HG03064 (cell line): ENCODE data around the gene ADGRG3.

Experiments used
- ATAC-seq: cut with Tn5 transposase; IDR thresholded peaks from one replicate; pipeline ENCODE4 v1.9.1; 2021; ENCODE audit warnings: low read depth; ENCODE audit not compliant: unreplicated experiment

ADGRG3 gene

GRCh38 chr16:57645169-57645568 lies 22.9 kb upstream of the ADGRG3 start:
- no peak for ATAC-seq

- no peak for ATAC-seq
These were observed 22.3 kb upstream of the ADGRG3 start for GRCh38 chr16:57645691-57646387.

DNA sequence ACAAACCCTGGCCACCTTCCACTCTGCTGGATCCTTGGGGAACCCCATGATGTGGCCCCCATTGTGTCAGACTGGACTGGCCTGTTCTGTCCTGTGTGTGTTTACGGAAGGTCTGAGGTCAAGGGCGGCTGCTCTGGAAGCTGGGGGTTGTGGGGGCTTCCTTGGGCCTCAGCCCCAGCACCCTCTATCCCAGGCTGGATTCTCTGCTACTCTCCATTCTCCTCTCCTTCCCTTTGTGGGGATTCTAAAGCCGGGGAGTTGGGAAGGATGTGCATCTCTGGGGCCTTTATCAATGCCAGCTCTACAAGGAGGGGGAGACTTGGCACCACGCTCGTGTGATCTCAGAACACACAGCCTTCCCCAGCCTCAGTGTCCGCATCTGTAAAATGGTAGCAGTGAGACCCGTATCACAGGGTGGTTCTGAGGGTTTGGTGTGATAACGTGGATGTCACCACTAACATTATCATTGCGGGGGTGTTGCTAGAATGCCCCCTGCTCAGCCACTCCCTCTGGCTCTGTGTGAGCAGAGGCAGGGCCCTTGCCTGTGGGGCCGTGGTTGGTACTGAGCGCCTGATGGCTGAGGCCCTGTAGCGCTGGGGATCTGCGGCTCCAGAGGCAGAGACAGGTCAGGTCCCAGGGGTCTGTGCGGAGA lies 21.6 kb upstream of the ADGRG3 start:
- no peak for ATAC-seq

DNA sequence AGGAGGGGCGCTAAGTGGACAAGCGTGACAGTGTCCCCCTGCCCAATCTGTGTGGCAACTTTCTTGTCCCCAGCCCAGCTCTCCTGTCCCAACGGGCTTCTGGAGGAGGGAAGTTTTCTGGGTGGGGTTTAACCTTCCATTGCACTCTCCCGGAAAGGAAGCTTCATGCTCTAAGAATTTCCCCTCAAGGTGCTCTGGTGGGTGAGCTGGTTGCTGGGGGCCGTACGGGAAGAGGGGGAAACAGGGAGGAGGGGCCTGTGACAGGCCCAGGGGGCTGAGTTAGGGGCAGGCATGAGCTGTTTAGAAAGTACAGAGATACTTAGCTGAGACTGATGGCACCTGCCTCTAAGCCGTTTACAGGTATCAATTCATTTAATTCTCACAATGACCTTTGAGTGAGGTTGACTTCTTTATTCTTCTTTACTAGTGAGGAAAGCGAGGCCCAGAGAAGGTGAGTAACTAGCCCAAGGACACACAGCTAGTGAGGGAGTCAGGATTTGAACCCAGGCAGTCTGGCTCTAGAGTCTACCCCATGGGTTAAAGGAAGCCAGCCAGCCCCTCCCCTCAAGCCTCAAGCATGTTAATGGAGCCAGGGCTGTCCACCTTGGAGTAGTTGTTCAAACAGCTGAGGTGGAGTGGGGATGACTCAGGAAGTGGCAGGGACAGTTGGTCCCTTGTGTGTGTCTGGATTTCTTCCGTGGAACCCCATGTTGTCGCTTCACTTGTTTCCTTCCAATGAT lies 20.8 kb upstream of the ADGRG3 start:
- no peak for ATAC-seq

GRCh38 chr16:57648125-57648524 lies 20.0 kb upstream of the ADGRG3 start:
- ATAC-seq, result no peak

GRCh38 chr16:57648581-57649442 lies 19.3 kb upstream of the ADGRG3 start:
- no peak for ATAC-seq

DNA sequence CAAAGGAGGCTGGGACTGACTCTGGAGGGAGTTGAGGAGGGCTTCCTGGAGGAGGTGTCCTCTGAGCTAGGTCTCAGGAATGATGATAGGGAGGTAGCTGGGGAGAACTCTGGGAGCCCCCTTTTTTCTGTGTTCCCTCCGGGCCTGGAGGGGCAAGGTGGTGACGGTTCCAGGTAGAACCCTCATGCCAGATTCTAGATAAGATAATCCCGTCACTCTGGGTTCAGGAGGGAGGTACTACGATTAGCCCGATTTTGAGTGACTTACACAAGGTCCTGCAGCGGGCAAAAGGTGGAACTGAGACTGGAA lies 18.7 kb upstream of the ADGRG3 start:
- no peak for ATAC-seq

- no peak for ATAC-seq
These were observed 18.3 kb upstream of the ADGRG3 start for GRCh38 chr16:57649846-57650245.

DNA sequence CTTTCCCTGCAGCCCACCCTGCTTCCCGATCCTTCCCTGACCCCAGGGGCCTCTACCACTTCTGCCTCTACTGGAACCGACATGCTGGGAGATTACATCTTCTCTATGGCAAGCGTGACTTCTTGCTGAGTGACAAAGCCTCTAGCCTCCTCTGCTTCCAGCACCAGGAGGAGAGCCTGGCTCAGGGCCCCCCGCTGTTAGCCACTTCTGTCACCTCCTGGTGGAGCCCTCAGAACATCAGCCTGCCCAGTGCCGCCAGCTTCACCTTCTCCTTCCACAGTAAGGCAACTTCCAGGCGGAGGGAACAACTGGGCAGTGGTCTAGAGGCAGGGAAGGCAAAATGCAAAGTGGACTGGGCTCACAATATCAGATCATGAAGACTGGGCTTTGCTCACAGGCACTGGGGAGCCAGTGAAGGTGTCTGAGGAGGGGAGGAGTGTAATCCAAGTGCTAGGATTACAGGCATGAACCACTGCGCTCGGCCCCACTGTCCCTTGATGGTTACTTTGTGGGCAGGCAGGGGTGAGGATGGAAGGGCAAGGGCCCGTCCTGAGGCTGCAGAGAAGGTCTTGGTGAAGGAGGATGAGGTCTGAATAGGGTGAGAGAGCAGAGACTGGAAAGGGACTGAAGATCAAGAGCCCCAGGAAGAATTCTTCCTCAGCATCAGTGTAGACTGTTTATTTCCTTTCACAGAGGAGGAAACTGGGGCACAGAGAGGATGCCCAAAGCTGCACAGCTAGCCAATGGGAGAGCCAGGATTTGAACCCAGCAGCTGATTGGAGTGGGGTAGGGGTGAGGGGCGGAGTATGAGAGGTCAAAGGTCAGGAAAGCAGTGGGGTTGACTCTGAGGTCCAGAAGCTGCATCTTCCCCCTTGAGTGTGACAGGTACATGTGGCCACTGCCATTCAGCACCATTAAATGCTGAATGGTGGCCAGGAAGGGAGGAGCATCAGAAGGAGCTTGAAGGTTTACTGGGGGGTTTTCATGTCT lies 16.5 kb upstream of the ADGRG3 start:
- ATAC-seq, result no peak

DNA sequence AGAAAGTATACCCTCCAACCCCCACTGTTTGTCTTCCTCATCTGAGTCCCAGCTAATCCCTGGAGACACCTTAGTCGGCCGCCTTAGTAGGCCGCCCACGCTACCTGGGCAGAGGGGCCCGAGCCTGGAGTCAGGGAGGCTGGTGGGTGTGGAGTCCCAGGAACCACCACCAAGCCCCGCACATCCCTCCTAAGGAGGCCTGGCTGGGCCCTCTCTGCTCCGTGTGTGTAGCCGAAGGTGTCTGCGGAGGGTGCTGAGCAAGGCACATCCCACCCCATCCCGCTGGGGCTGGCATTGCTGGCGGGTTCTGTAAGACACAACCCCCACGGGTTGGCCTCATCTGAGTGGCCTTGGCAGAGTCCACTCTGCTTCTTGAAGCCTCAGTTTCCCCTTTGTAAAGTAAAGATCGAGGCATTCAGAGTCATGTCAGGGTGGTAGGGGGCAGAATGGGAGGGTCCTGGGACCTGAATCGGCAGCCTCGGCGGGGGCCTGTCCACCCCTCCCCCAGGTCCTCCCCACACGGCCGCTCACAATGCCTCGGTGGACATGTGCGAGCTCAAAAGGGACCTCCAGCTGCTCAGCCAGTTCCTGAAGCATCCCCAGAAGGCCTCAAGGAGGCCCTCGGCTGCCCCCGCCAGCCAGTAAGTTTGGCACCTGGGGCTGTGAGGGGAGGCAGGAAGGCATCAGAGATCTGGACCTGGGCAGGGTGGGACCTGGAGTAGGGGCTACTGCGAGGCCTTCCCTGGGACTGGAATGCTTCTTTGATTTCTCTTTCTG lies 15.2 kb upstream of the ADGRG3 start:
- no peak for ATAC-seq

DNA sequence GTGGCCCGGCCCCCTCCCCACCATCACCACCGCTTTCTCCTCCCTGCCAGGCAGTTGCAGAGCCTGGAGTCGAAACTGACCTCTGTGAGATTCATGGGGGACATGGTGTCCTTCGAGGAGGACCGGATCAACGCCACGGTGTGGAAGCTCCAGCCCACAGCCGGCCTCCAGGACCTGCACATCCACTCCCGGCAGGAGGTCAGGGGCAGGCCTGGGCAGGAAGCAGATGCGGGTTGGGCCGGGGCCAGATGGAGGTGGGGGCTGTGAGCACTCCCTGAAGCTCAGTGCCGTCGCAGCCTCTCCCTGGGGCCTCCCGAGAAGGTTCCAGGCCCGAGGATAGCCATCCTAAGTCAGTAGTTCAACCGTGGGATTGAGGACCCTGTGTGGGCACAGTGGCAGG lies 14.2 kb upstream of the ADGRG3 start:
- ATAC-seq, result no peak

- ATAC-seq, result no peak
These were observed 11.7 kb upstream of the ADGRG3 start for GRCh38 chr16:57656342-57656955.

DNA sequence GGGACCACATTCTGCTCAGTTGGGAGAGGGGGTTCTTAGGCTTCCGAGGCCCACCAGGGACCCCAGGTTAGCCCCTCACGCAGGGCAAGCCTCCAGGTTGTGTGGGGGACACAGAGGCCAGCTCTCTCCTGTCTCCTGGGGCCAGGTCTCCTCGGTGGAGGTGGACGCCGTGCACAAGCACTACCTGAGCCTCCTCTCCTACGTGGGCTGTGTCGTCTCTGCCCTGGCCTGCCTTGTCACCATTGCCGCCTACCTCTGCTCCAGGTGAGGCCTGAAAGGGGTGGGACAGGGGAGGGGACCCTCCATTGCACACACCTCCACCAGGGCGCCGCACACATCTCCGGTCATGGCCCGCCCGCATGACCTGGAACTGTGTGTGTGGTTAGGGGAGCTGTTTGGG lies 10.9 kb upstream of the ADGRG3 start:
- no peak for ATAC-seq

DNA sequence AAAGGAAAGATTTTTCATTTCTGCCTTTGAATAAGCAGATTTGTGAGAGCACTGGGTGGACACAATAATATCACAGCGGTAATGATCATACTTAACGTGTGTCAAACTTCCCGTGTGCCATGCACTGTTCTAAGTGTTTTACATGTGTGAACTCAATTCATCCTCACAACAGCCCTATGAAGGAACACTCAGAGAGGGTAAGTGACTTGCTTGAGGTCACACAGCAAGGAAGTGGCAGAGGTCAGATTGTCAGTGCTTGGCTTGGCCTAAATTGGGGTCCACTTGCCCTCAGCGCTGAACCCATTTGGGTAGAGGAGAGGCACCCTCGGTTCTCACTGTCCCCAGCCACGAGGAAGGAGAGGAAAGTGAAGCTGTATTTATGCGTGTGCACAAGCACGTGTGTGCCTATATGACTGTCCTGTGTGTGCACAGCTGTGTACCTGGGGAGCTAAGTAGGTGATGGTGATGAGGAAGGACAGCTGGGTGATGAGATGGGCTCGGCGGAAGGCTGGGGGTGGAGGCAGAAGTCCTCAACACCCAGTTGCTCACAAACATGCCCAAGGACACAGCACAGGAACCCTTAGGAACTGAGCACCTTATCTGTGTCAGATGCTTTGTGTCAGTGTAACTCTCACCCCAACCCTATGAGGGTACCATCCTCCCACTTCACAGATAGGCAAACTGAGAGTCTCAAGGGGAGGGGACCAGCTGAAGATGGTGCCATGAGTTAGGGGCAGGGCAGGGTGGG lies 9.8 kb upstream of the ADGRG3 start:
- no peak for ATAC-seq

- no peak for ATAC-seq
These were observed 9.0 kb upstream of the ADGRG3 start for GRCh38 chr16:57658878-57659674.

DNA sequence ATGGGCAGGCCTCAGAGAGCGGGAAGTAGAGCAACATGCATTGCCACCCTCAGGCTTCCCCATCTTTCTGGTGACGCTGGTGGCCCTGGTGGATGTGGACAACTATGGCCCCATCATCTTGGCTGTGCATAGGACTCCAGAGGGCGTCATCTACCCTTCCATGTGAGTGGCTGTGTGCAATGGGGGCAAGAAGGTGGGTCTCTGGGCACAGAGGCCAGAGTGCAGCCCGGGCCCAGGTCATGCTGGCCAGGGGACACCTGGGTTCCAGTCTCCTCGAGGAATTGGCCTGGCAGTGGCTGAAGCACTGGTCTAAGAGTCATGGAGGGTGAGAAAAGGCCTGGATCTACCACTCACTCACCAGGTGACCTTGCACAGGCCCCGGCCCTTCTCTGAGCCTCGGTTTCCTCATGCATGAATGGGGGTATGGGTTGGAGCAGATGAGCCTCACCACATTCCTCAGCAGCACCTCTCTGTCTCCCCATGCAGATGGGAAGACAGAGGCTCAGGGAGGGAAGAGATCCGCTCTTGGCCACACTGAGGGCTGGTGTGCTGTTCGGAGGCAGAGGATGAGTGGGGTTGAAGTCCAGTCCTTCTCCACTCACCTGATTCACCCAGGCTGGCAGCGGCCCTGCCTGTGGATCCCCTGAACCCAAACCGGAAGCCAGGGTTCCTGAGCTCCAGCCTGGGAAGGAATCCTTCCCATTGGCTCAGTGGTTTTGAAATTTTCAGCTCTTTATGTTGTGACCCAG lies 7.2 kb upstream of the ADGRG3 start:
- no peak for ATAC-seq

- no peak for ATAC-seq
These were observed 6.6 kb upstream of the ADGRG3 start for GRCh38 chr16:57661510-57661909.
